Measurements from ENCODE around the gene MMP20.

The MMP20 gene

DNA sequence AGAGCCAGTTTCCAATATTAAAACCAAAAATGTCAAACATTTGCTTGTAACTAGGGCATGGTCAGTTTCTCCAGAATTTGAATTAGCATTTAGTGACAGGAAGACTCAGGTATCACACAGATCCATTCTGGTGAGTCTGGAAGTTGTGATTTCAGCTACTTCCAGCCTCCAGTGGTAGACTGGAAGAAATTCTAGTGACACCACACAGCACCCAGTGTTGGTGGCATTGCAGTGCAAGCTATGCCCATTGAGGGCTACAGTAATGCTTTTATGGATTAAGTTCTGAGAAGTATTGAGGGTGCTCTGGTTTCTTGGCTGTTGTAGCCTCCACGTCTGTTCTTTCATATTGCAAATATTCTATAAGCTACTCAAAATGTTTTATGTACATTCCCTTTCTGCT lies 31.4 kb upstream of the MMP20 start:
- no peak for DNase-seq (ENCODE audit: low read depth)
- H3K4me3 ChIP-seq (ENCODE audit: low read depth, low read length): no peak overlapping the region
- TF ChIP-seq, protein P1, sequence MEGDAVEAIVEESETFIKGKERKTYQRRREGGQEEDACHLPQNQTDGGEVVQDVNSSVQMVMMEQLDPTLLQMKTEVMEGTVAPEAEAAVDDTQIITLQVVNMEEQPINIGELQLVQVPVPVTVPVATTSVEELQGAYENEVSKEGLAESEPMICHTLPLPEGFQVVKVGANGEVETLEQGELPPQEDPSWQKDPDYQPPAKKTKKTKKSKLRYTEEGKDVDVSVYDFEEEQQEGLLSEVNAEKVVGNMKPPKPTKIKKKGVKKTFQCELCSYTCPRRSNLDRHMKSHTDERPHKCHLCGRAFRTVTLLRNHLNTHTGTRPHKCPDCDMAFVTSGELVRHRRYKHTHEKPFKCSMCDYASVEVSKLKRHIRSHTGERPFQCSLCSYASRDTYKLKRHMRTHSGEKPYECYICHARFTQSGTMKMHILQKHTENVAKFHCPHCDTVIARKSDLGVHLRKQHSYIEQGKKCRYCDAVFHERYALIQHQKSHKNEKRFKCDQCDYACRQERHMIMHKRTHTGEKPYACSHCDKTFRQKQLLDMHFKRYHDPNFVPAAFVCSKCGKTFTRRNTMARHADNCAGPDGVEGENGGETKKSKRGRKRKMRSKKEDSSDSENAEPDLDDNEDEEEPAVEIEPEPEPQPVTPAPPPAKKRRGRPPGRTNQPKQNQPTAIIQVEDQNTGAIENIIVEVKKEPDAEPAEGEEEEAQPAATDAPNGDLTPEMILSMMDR (IDR thresholded peaks at IDR 0.05; ENCODE audit: insufficient read depth, low read depth, low read length, missing control alignments): no peak

- TF ChIP-seq, protein P1 (IDR thresholded peaks at IDR 0.05; ENCODE audit: insufficient read depth, low read depth, low read length, missing control alignments): no peak
- DNase-seq (ENCODE audit: low read depth): no peak
- H3K4me3 ChIP-seq (ENCODE audit: low read depth, low read length): no peak overlapping the region
Measured at GRCh38 chr11:102655547-102655946, 30.4 kb upstream of the MMP20 start.

DNA sequence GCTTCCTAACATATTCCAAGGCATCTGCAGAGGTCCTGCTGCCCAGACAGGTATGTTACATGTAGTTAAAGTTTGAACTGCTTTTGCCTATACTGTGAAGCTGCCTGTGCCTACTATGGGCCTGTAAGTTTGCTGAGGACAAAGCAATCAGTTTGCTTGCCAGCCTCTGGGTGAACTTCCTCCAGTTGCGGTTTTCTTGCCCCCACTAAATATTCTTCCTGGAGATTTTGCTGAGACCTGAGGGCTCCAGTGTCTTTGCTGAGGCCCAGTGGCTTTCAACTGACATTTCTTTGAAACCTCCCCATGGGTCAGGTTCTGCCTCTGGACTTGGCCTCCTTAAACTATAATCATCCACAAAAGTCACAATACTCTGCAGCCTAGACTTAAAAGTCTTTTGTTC lies 29.6 kb upstream of the MMP20 start:
- H3K4me3 ChIP-seq (ENCODE audit: low read depth, low read length): no peak overlapping the region
- TF ChIP-seq, protein P1 (IDR thresholded peaks at IDR 0.05; ENCODE audit: insufficient read depth, low read depth, low read length, missing control alignments): no peak
- DNase-seq (ENCODE audit: low read depth): no peak

- DNase-seq (ENCODE audit: low read depth): peak; percentile 15
- H3K4me3 ChIP-seq (ENCODE audit: low read depth, low read length): no peak overlapping the region
- TF ChIP-seq, protein P1 (IDR thresholded peaks at IDR 0.05; ENCODE audit: insufficient read depth, low read depth, low read length, missing control alignments): no peak
Measured at GRCh38 chr11:102653744-102654291, 28.7 kb upstream of the MMP20 start.

GRCh38 chr11:102647430-102647829 lies 22.3 kb upstream of the MMP20 start:
- DNase-seq (ENCODE audit: low read depth): no peak
- TF ChIP-seq, protein P1 (IDR thresholded peaks at IDR 0.05; ENCODE audit: insufficient read depth, low read depth, low read length, missing control alignments): no peak
- H3K4me3 ChIP-seq (ENCODE audit: low read depth, low read length): no peak overlapping the region

DNA sequence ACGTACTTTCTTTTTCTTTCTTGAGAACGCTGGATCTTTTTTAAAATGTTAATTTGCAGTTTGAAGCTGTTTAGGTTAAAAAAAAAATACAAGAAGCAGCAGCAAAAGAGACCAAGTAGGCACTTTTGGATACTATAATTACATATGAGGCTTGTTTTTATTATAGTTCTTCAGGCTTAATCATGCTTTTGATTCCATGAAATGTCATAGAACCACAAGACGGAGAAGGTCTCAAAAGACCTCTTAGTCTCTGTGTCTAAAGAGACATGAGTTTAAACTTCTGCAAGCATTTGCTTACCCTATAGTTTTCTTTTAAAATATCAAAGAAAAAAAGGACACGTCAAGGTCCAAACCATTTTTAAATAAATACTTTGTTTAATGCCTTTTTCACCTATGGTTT lies 18.8 kb upstream of the MMP20 start:
- no peak overlapping the region for H3K4me3 ChIP-seq (ENCODE audit: low read depth, low read length)
- TF ChIP-seq, protein P1 (IDR thresholded peaks at IDR 0.05; ENCODE audit: insufficient read depth, low read depth, low read length, missing control alignments): no peak
- no peak for DNase-seq (ENCODE audit: low read depth)

GRCh38 chr11:102640946-102641345 lies 15.8 kb upstream of the MMP20 start:
- TF ChIP-seq, protein P1 (IDR thresholded peaks at IDR 0.05; ENCODE audit: insufficient read depth, low read depth, low read length, missing control alignments): no peak
- DNase-seq (ENCODE audit: low read depth): no peak
- H3K4me3 ChIP-seq (ENCODE audit: low read depth, low read length): no peak overlapping the region
